ENCODE measurements around the gene ZBTB42.
"Not testable (repeated sequence)": the region's sequence is repeated elsewhere in the genome, so short reads cannot be mapped to it uniquely, and the experiment has no call there.

ZBTB42 gene

DNA sequence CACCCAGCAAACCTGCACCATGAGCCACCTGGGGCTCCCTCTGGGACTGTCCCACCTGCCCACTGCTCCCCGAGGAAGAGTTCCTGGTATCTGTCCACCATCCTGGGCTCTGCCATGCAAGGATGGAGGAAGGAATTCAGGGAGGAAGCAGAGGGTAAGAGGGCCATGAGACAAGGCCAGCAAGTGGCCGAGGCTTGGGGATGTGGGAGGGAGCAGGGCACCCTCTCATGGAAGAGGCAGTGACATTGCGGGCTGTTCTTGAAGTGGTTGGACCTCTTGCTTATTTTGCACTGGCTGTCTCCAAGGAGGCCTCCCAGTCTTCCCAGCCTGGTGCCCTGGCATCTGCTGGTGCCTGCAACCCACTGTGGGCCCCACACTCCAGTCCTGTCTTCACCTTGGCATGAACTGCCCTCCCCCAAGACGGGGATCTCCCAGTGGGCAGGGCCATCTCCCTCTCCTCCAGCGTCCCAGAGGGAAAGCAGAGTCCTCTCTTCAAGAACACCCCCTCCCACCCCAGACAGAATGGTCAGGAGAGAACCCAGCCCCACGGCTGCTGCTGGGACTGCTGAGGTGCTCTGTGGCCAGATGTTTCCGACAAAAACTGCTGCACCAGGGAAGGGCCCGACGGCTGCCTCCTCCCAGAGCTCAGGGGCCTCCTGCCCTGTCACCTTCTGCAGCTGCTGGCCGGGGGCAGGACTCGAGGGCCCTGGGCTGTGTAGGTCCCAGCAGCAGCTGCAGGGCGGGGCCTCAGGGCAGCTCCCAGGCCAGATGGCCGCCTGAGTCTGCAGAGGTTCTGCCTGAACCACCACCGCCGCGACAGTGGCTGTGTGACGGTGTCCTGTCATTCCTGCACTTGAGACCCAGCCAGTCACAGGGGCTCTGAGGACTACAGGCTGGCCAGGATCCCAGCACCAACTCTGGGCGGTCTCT lies 3.5 kb upstream of the ZBTB42 start:
- no peak for DNase-seq

DNA sequence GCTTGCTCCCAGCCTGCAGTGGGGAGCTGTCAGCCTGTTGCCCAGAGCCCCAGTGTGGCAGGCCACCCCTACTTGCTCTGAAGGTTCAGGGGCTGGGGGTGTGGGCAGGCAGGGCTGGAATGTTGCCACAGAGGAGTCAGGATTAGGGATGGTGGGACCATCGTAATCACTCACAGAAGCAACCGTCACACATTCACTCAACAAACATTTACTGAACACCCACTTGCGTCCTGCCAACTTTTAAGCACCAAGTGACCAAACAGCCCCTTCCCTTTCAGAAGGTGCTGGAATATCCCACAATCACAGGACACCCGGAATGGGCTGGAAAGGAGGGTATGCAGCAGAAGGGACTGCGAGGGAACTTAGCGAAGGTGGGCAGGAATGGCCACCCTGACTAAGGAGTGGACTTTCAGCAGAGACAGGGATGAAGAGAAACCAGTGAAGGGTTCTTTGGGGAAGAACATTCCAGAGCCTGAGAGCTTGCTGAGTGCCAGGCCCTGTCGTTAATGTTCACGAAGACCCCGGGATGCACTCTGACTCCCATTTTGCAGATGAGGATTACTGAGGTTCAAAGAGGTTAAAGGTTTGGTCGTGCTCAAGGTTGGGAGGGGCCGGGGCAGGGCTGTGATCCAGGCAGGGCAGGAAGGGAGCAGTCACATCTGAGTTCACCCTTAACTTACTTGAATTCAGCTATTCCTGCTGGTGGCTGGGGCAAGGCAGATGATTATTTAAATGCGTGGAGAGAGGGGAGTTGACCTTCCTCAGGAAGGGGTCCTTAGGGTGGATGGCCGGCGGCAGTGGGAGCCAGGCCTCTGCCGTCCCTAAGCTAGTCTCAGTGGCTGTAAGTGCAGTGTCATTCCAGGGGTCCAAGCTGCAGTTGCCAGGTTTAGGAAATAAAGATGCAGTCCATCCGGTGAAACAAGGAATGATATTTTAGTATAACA lies 2.3 kb upstream of the ZBTB42 start:
- DNase-seq: no peak

DNA sequence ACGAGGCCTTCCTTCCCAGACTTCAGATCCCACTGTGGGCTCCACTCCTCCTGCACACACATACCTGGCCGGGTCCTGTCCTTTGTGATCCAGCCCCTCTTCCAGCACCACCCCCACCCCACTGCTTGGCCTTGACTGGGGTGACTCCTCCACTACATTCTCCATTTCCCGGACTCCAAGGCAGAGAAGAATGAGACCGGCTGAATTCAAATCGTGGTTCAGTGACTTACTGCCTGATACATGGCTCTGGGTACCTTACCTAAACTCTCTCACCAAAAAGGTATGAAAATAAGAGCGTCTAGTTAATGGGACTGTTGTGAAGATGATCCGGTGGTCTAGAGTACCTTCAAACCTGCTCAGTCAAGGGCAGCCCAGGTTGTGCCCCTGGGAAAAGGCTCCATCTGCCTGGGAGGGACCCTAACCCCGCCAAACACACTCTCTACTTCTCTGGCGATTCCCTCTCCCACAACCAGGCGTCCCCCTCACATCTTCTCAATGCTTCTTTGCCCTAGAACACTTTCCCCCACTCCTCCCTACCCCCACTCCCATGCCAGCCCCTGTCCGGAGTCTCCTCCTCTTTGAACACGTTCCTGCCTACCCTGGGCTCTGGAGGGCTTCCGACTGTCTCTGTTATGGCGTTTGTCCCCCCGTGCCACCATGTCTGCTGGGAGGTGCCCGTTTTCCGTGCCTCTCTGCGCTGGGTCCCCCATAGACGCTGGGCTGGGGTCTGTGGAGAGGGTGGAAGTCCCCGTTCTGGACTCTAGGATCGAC lies 1.5 kb upstream of the ZBTB42 start:
- no peak for DNase-seq

DNA sequence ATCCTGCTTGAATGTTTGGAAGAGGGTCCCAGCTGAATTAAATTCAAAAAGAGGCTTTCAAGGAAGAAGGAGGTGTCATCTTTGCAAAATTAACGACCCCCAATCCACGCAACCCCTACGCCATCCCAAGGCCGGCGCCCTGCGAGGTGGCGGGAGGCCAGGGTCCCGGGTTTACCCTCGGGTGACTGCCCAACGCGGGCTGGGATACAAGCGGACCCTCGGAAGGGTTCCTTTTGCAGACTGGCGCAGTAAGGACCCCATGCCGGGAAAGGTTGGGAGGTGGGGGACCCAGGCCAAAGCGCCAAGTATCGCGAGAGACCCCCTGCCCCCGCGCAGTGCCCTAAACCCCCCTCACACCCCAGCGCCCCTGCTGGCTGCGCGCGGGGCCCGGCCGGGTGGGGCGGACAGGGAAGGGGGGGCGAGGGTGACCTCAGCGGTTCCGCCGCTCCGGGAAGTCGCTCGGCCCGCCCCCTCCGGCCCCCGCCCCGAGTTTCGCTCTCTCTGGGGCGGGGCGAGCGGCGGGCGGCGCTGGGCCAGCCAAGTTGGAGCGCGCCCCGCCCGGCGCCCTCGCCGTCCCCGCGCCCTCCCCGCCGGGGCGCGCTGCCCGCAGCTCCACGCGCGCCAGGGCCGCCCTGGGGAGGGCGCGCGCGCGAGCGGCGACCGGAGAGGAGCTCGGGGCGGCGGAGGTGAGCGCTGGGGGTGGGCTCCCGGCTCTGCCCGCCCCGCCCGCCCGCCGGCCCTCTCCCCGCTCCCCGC lies 708 bp upstream of the ZBTB42 start:
- peak; percentile 74 for DNase-seq

DNA sequence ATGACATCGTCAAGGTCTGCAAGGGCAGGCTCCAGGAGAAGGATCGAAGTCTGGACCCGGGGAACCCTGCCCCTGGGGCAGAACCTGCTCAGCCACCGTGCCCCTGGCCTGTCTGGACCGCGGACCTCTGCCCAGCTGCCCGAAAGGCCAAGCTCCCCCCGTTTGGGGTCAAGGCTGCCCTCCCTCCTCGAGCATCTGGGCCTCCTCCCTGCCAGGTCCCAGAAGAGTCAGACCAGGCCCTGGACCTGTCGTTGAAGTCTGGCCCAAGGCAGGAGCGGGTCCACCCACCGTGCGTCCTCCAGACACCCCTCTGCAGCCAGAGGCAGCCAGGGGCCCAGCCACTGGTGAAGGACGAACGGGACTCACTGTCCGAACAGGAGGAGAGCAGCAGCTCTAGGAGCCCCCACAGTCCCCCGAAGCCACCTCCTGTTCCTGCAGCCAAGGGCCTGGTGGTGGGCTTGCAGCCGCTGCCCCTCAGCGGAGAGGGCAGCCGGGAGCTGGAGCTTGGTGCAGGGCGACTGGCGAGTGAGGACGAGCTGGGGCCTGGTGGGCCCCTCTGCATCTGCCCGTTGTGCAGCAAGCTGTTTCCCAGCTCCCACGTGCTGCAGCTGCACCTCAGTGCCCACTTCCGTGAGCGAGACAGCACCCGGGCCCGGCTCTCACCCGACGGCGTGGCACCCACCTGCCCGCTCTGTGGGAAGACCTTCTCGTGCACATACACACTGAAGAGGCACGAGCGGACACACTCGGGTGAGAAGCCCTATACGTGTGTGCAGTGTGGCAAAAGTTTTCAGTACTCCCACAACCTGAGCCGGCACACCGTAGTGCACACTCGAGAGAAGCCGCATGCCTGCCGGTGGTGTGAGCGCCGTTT lies 856 bp downstream of the ZBTB42 start:
- DNase-seq: no peak

DNA sequence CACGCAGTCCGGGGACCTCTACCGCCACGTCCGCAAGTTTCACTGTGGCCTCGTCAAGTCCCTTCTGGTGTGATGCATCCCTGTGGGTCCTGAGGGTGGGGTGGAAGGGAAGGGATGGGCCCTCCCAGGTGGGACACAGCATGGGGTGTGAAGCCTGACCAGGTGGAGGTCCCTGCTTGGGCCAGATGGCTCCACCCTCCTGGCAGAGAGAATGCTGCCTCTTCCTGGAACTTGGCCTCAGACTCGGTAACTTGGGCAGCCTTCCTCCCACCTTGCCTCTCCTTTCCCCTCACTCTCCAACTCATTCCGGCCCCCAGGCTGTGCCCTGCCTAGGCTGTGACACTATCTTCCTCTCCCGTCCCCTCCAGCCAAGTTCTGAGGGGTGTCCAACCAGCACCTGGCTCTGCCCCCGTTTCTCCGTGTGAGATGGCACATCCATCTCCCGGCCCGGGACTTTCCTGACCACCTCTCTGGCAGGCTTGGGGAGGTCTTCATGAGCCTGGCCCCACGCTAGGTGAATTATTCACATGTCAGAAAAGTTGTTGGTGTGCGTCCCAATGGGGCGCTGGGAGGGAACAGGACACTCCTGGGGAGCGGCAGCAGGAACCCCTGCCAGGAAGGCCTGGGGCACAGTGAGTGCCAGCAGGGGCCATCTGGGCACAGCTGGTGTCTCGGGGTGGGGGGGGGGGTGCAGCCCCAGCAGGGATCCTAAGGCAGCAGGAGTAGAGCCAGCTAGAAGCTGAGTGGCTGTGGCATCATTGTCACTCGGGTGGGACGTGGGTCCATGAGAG lies 1.7 kb downstream of the ZBTB42 start:
- no peak for DNase-seq

DNA sequence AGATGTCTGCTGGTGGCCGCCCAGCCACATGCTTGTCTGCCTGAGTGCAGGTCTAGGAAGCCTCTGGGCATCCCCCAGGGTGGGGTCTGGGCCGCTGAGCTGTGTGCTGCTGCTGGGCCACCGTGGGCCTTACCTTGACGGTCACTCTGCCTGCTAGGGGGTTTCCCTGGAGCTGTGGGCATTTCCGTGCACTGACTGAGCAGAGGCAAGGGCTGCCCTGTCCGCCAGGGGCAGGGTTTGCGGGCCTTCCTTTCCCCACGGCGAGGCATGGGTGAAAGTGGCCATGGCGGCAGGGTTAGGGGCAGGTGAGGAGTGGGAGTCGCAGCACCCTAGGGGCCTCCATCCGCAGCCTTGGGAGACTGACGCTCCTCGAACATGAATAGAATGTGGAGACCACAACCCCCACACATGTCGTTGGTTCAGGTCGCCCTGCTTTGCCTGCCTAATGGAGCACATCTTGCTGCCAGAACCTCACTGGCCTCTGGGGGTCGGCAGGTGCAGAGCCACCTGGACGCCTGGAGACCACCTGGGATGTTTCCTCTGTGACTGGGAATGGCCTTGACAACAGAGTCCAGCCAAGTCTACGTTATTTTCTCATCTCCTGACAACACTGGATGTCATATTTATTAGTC lies 2.5 kb downstream of the ZBTB42 start:
- DNase-seq: no peak

DNA sequence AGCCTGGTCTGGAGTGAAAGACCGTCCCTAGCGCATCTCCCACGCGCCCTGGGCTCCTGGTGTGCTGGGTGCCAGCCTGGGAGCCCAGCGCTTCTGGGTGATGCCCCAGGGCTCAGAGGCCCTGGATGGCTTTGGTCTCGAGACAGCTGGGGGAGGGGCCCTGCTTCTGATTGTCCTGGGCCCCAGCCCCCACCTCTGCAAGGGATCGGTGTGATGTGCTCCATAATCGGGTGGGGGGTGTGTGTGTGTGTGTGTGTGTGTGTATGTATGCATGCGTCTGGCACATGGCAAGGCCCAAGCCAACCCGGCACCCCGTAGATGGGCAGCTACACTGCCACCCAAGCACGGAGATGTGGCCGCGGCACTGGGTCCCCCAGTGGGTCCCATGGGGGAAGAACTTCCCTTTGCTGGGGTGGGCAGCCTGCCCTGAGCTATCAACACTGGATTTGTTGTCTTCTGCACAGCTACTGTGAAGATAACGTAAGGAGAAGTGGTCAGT lies 3.1 kb downstream of the ZBTB42 start:
- DNase-seq: no peak

DNA sequence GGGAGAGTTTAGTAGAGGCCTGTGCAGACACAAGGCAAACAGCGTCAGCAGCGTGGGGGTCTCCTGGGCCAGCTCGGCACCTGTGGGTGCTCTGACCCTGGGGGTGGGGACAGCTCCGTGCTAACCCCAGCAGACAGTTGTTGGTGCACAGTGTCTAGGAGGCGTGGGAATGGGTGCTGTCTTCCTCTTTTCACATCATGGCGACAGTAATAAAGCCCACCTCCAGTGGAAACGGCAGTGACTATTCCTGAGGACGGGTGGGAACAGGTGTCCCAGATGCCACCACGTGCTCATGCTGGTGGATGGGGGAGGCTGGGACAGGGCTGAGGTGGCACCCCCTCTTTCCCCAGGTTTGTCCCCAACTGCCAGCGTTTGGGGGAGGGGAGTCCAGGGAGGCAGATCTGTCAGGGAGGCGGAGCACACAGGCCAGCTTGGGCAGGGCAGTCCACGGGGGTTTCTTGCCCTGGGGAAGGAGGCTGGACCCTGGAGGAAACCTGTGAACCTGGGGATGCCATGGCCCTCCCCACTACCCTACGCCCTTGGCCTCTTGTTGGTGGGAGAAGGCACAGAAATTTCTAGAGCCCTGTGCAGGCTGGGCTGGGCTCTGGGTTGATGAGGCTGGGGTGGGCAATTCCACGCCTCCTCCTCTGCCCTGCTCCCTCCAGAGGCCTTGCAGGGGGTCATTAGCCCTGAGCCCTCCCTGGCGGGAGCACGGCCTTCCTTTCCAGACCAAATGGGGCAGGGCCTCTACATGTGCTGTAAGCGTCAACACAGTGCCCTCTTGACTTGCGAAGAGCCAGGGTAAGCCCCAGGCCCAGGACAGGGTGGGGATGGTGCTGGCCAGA lies 3.8 kb downstream of the ZBTB42 start:
- no peak for DNase-seq

DNA sequence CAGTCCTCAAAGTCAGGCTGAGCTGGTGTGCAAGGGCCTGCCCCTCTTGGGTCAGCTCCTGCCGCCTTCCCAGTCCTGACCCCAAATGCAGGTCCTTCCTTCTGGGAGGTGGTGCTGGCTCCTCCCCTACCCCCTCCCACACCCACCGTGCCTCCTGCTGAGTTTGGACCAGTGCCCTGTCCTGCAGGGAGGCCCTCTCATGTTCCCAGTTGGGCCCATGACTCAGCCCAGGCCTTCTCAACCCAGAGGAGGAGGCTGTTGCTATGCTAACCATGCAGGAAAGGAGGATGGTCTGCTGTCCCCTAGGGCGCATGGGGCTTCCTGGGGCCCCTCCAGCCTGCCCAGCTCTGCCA lies 4.4 kb downstream of the ZBTB42 start:
- DNase-seq: no peak

DNA sequence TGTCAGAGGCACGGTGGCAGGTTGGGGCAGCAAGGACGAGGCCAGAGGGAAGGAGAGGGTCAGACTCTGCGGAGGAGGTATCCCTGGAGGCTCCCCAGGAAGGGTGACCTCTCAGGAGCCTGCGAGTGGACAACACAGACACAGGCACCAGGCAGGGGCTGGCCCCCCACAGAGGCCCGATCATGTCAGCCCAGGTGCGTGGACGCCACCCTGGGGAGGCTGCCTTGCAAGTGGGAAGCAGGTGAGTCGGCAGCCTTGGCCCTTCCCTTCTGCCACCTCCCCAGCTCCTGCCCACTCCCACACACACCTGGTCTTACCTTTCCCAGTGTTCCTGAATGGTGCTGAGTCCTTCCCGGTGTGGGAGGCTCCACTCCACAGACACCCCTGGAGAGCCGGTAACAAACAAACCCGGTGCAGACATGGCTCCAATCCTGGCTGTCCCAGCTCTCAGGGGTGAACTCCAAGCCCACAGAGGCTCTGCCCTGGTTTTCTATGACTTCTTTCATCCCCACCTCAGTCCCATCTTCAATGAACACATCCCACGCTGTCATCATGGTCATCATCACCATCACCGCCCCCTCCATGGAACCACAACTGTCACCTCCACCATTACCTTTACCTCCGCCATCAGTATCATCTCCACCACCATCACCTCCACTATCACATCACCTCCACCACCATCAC lies 5.2 kb downstream of the ZBTB42 start:
- DNase-seq: no peak

DNA sequence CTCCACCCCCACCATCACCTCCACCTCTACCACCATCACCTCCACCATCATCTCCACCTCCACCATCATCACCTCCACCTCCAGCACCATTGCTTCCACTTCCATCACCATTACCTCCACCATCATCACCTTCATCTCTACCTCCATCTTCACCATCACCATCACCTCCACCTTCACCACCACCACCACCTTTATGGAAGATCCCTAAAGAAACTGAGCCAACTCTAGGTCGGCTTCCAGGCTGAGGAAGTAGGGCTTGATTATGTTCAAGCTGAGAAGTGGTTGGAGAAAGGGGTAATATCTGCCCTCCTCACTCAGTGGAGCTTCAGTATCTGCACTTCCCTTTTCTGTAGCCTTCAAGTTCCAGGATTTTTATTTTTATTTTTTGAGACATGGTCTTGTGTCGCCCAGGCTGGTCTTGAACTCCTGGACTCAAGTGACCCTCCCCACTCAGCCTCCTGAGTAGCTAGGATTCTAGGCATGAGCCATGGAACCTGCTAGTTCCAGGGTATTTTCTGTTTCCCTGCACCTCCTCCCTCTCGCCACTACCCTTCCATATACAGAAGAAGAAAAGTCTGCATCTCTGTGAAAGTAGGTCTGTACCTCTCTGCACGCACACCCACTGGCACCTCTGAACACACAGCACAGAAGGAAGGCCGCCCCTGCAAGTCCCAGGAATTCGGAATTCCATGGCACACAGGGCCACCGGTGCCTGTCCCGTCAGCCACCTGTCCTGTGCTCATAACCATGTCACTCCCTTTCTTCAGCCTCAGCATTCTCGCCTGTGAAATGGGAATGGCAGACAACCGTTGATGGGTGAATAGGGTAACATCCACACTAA lies 5.9 kb downstream of the ZBTB42 start:
- DNase-seq: no peak

DNA sequence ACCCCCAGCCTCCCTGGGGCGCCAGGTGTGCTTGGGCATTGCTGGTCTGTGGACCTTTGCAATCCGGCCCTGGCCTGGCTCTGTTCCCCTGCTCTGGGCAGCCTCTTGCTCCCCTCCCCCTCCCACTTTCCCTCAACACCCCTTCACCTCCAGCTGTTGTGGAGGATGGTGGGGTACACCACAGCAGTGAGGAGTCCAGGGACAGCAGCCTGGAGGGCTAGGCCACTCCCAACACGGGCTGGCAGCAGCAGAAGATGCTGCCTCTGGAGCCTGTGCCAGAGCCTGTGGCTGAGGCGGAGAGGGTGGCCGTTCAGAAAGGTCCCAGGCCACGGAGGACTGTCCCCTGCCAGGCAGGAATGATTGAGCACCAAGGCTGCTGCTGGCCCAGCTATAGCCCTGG lies 7.6 kb downstream of the ZBTB42 start:
- no peak for DNase-seq

DNA sequence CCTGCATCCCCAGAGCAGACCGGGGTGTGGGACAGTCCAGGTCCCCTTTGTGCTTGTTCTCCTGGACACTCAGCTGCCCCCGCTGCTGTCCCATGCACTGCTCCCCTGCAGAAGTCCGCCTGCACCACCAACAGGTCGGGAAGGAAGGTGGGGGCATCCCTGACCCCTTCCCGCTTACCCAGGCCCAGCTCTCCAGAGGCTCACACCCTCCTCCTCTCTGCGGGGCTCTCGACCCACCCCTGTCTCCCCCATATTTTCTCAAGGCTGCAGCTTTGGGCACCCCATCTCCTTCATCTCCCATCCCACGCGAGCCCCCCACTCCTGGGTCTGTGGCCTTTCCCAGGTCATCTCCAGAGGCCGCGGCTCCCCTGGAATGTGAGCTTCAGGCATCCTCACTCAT lies 9.4 kb downstream of the ZBTB42 start:
- no peak for DNase-seq

DNA sequence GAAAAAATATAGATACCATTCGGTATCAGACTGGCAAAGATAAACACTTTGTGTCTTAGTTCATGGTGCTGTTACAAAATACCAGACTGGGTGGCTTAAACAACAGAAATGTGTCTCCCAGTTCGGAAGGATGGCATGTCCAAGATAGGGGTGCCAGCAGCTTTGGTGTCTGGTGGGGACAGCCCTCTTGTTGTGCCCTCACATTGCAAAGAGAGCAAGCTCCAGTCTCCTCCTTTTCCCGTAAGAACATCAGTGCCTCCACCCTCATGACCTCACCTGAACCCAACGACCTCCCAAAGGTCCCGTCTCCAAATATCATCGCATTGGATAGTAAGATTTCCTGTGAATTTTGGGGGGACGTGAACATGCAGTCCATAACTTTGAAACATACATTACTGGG lies 12.4 kb downstream of the ZBTB42 start:
- no peak for DNase-seq

DNA sequence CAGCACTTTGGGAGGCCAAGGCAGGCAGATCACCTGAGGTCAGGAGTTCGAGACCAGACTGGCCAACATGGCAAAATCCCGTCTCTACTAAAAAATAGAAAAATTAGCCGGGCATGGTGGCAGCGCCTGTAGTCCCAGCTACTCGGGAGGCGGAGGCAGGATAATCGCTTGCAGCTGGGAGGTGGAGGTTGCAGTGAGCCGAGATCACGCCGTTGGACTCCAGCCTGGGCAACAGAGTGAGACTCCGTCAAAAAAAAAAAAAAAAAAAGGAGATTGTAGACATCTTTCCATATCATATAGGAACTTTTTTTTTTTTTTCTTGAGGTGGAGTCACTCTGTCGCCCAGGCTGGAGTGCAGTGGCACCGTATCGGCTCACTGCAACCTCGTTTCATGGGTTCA lies 13.8 kb downstream of the ZBTB42 start:
- DNase-seq: not testable (repeated sequence)

DNA sequence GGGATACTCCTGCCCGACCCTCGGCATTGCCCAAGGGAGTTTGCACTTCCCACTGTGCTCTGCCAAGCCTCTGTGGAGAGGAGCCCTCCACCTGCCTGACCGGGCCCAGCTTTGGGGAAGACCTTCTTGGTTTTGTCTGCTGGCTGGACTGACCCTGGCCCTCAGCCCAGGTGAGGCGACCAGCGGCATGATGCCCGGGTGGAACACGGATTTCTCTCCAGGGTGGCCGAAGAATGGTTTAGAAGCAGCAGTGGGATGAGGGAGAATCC lies 15.6 kb downstream of the ZBTB42 start:
- no peak for DNase-seq
